Myocyte (in vitro differentiated cells): ENCODE data around the gene ENAM. TPM values are rescaled to one million over a fixed set of nuclear protein-coding genes. Genes with fewer than 3 reads are reported as not detected.
A peak's percentile ranks its signal among the peaks of the same experiment; 100 is the strongest.
"Not testable (repeated sequence)": the region's sequence is repeated elsewhere in the genome, so short reads cannot be mapped to it uniquely, and the experiment has no call there.

ENCODE experiments used
- DNase-seq: peaks from one replicate; pipeline ENCODE4 v3.0.0-alpha.2; 2012; ENCODE audit warnings: low read depth
- total RNA-seq: library from RNA; depleted of rRNA; stranded (reverse); fragments of >200 nt; gene quantifications from 2 replicates; pipeline ENCODE4 v1.2.3, GENCODE V29; 2014

Gene ENAM
- total RNA-seq, 1 donor from 2014 or later = 0.83 TPM

- DNase-seq = no peak
Measured at GRCh38 chr4:70676554-70677090, 48.1 kb downstream of the ENAM start.

GRCh38 chr4:70678383-70678999 is 49.9 kb downstream of the ENAM start:
- peak; percentile 67 for DNase-seq

GRCh38 chr4:70680934-70681333 is 52.4 kb downstream of the ENAM start:
- no peak for DNase-seq

GRCh38 chr4:70681704-70682103 is 53.2 kb downstream of the ENAM start:
- no peak for DNase-seq

- DNase-seq = not testable (repeated sequence)
Measured at GRCh38 chr4:70682142-70682541, 53.6 kb downstream of the ENAM start.

- no peak for DNase-seq
Measured at GRCh38 chr4:70687392-70687791, 58.8 kb downstream of the ENAM start.

- peak; percentile 100 for DNase-seq
Measured at GRCh38 chr4:70687821-70688794, 59.6 kb downstream of the ENAM start, which contains the start of gene UTP3. Gene UTP3 (plus strand): TSS chr4:70688532. CDS start chr4:70688678, 146 bp downstream.

GRCh38 chr4:70688795-70689231 is 60.3 kb downstream of the ENAM start:
- no peak for DNase-seq

GRCh38 chr4:70691661-70692060 is 63.1 kb downstream of the ENAM start:
- no peak for DNase-seq

GRCh38 chr4:70694633-70695032 is 66.1 kb downstream of the ENAM start:
- DNase-seq = not testable (repeated sequence)

Other genes with a start within 250 kb of the ENAM start
- gene SMR3B, start 245.6 kb upstream of the ENAM start, total RNA-seq = not detected in 2 replicates
- not detected in 2 replicates for gene OPRPN, start 230.8 kb upstream of the ENAM start, total RNA-seq
- not detected in 2 replicates for gene MUC7, start 156.5 kb upstream of the ENAM start, total RNA-seq
- not detected in 2 replicates for gene AMTN, start 110.2 kb upstream of the ENAM start, total RNA-seq
- gene AMBN, start 36.5 kb upstream of the ENAM start, total RNA-seq = not detected in 2 replicates
- 4.0 and 12.5 TPM in 2 replicates for gene JCHAIN, start 37.8 kb downstream of the ENAM start, total RNA-seq
- 23.7 and 25.7 TPM in 2 replicates for gene UTP3, start 59.8 kb downstream of the ENAM start, total RNA-seq
- gene RUFY3, start 93.2 kb downstream of the ENAM start, total RNA-seq = 63.6 and 67.2 TPM in 2 replicates
- gene GRSF1, start 211.1 kb downstream of the ENAM start, total RNA-seq = 194 and 204 TPM in 2 replicates